ENCODE measurements around the gene TVP23C. TPM values are rescaled to one million over a fixed set of nuclear protein-coding genes. Genes with fewer than 3 reads are reported as not detected.

Gene TVP23C
- total RNA-seq, 1 experiment from 2014 or later = 6.7 TPM

DNA sequence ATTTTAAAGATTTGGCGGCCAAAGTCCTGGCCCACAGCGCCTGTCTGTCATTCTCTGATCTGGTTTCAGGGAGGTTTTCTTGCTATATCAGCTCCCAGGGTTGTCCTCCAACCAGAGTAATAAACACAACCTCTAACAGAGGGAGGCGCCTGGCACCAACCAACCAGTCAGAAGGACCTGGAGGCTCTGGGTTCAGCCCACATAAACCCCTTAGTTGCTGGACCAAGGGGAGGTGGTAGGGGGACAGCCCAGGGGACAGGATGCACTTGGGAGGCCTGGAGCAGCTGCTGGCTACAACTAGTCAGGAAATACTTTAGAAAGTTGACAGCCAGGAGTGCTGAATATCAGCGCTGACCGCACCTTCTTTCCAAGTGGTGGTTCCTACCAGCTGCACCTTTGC, 54.2 kb downstream of the TVP23C start:
- BruUV-seq (replicated peaks) = no TSS peak
- CTCF ChIA-PET = no interaction called here
- intact Hi-C loops (cut with micrococcal nuclease; ENCODE audit: unreplicated experiment) = no loop called here

DNA sequence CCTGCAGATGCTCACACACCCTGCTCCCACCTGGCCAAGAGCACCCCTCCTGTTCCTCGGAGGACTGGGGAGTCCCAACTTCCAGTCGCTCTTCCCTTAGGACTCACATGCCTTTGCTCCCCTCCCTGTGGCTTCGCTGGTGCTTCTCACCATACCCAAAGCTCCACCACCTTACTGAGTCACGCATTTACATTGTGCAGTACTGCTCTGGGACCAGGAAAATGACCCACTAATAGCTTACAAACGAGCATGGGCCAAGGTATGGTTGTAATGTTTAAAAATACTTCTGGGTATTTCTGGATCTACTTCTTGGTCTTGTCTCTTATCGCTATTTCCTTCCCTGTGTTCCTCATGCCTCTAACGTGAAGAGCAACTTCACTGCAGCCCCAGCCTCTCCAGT, 54.8 kb downstream of the TVP23C start:
- Histone ChIP-seq H3K4me3 (ENCODE audit: low read depth in 2 of 2, low read length in 2 of 2) (no peak overlapping the region), H3K27ac (ENCODE audit: low read length) (no peak overlapping the region), H3K4me1 (ENCODE audit: control insufficient read depth, insufficient read depth, low read length) (no peaks in the 10 kb centered on the region), H3K36me3 (ENCODE audit: control insufficient read depth, insufficient read depth, low read length) (no peaks in the 10 kb centered on the region), H3K9me3 (ENCODE audit: control insufficient read depth, insufficient read depth, low read depth, low read length) (no peaks in the 10 kb centered on the region), H3K27me3 (ENCODE audit: control insufficient read depth, insufficient read depth, low read length) (no peaks in the 10 kb centered on the region)
- no peak for TF ChIP-seq SIN3A (IDR thresholded peaks at IDR 0.05; ENCODE audit: borderline replicate concordance, insufficient read depth, low read depth, low read length)
- TF ChIP-seq, protein P1, sequence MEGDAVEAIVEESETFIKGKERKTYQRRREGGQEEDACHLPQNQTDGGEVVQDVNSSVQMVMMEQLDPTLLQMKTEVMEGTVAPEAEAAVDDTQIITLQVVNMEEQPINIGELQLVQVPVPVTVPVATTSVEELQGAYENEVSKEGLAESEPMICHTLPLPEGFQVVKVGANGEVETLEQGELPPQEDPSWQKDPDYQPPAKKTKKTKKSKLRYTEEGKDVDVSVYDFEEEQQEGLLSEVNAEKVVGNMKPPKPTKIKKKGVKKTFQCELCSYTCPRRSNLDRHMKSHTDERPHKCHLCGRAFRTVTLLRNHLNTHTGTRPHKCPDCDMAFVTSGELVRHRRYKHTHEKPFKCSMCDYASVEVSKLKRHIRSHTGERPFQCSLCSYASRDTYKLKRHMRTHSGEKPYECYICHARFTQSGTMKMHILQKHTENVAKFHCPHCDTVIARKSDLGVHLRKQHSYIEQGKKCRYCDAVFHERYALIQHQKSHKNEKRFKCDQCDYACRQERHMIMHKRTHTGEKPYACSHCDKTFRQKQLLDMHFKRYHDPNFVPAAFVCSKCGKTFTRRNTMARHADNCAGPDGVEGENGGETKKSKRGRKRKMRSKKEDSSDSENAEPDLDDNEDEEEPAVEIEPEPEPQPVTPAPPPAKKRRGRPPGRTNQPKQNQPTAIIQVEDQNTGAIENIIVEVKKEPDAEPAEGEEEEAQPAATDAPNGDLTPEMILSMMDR (IDR thresholded peaks at IDR 0.05) = no peak
- no peak for TF ChIP-seq TCF7L2 (IDR thresholded peaks at IDR 0.05; ENCODE audit: low read depth, low read length)
- no peak for TF ChIP-seq POLR2AphosphoS5 (IDR thresholded peaks at IDR 0.05; ENCODE audit: low read depth, low read length)
- TF ChIP-seq, protein P2, sequence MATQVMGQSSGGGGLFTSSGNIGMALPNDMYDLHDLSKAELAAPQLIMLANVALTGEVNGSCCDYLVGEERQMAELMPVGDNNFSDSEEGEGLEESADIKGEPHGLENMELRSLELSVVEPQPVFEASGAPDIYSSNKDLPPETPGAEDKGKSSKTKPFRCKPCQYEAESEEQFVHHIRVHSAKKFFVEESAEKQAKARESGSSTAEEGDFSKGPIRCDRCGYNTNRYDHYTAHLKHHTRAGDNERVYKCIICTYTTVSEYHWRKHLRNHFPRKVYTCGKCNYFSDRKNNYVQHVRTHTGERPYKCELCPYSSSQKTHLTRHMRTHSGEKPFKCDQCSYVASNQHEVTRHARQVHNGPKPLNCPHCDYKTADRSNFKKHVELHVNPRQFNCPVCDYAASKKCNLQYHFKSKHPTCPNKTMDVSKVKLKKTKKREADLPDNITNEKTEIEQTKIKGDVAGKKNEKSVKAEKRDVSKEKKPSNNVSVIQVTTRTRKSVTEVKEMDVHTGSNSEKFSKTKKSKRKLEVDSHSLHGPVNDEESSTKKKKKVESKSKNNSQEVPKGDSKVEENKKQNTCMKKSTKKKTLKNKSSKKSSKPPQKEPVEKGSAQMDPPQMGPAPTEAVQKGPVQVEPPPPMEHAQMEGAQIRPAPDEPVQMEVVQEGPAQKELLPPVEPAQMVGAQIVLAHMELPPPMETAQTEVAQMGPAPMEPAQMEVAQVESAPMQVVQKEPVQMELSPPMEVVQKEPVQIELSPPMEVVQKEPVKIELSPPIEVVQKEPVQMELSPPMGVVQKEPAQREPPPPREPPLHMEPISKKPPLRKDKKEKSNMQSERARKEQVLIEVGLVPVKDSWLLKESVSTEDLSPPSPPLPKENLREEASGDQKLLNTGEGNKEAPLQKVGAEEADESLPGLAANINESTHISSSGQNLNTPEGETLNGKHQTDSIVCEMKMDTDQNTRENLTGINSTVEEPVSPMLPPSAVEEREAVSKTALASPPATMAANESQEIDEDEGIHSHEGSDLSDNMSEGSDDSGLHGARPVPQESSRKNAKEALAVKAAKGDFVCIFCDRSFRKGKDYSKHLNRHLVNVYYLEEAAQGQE (IDR thresholded peaks at IDR 0.05; ENCODE audit: insufficient read depth in 1 of 2, low read depth in 2 of 2, low read length in 1 of 2) = no peak
- CTCF ChIA-PET = no interaction called here
- intact Hi-C loops (cut with micrococcal nuclease; ENCODE audit: unreplicated experiment) (no loop called here), in situ Hi-C loops (cut with HindIII; ENCODE audit: low pct_unique_long_range_greater_than_20kb, low sequenced_read_pairs) (no loop called here)
- POLR2A ChIA-PET = interaction anchor here (0.5 kb wide), 1 partner anchor 170 kb away, joined by 10 read pairs; no protein-coding TSS in a partner anchor
- DNase-seq (ENCODE audit: low read depth, low spot score) (no peak), ATAC-seq (no peak)
- BruUV-seq (replicated peaks) = no TSS peak

More for the DNA sequence above, 54.2 kb downstream of the TVP23C start:
- in situ Hi-C loops (cut with HindIII; ENCODE audit: low pct_unique_long_range_greater_than_20kb, low sequenced_read_pairs) = no loop called here
- Histone ChIP-seq H3K4me3 (ENCODE audit: low read depth in 2 of 2, low read length in 2 of 2) (no peak overlapping the region), H3K4me1 (ENCODE audit: control insufficient read depth, insufficient read depth, low read length) (no peaks in the 10 kb centered on the region), H3K27ac (ENCODE audit: low read length) (no peak overlapping the region), H3K27me3 (ENCODE audit: control insufficient read depth, insufficient read depth, low read length) (no peaks in the 10 kb centered on the region), H3K36me3 (ENCODE audit: control insufficient read depth, insufficient read depth, low read length) (no peaks in the 10 kb centered on the region), H3K9me3 (ENCODE audit: control insufficient read depth, insufficient read depth, low read depth, low read length) (no peaks in the 10 kb centered on the region)
- ATAC-seq = no peak
- TF ChIP-seq POLR2AphosphoS5 (IDR thresholded peaks at IDR 0.05; ENCODE audit: low read depth, low read length) (no peak), SIN3A (IDR thresholded peaks at IDR 0.05; ENCODE audit: borderline replicate concordance, insufficient read depth, low read depth, low read length) (no peak), TCF7L2 (IDR thresholded peaks at IDR 0.05; ENCODE audit: low read depth, low read length) (no peak)
- TF ChIP-seq, protein P1 (IDR thresholded peaks at IDR 0.05) = no peak
- TF ChIP-seq, protein P2 (IDR thresholded peaks at IDR 0.05; ENCODE audit: insufficient read depth in 1 of 2, low read depth in 2 of 2, low read length in 1 of 2) = no peak
- no peak for DNase-seq (ENCODE audit: low read depth, low spot score)
- POLR2A ChIA-PET = no interaction called here
